ENCODE results near the gene ZSCAN22. TPM values are rescaled to one million over a fixed set of nuclear protein-coding genes. Genes with fewer than 3 reads are reported as not detected.
A peak's percentile ranks its signal among the peaks of the same experiment; 100 is the strongest.

Gene ZSCAN22
- total and polyA plus RNA-seq, 2 of the 13 experiments (the other 11 are each of a cell fraction or from before 2014, with no cell fraction given): 2.5 to 3.5 TPM

- TF ChIP-seq ARID4A (CRISPR knock-in tag; IDR thresholded peaks at IDR 0.05; ENCODE audit: borderline replicate concordance) (no peak), KIAA2018 (CRISPR knock-in tag; IDR thresholded peaks at IDR 0.05; ENCODE audit: borderline replicate concordance) (no peak), SP1 (IDR thresholded peaks at IDR 0.05) (no peak), SP1 (CRISPR knock-in tag; IDR thresholded peaks at IDR 0.05) (no peak), ZNF589 (CRISPR knock-in tag; conservative IDR thresholded peaks at IDR 0.05) (no peak), ZHX1 (CRISPR knock-in tag; IDR thresholded peaks at IDR 0.05; ENCODE audit: low read depth) (no peak), HNF1A (IDR thresholded peaks at IDR 0.05; ENCODE audit: low read depth) (no peak), HNF1A (CRISPR knock-in tag; IDR thresholded peaks at IDR 0.05; ENCODE audit: borderline replicate concordance) (peak; percentile 31; the same call in 1 of the 2 replicates)
Observed at GRCh38 chr19:58385891-58386575, 59.2 kb downstream of the ZSCAN22 start (continued).
